ENCODE measurements around the gene OR9Q2.

Gene OR9Q2

GRCh38 chr11:58164990-58165389 is 23.9 kb upstream of the OR9Q2 start:
- no peak for TF ChIP-seq CTCF (conservative IDR thresholded peaks at IDR 0.05; ENCODE audit: low read depth, low read length)
- Histone ChIP-seq H4K20me1 (ENCODE audit: insufficient read depth) (no peaks in the 10 kb centered on the region), H3K4me2 (no peak overlapping the region), H3K27ac (no peak overlapping the region), H3K4me3 (IDR thresholded peaks at IDR 0.05; ENCODE audit: insufficient read depth, low read depth, low read length) (no peak overlapping the region), H3K9ac (no peak overlapping the region), H3K79me2 (ENCODE audit: insufficient read depth, low read depth) (no peaks in the 10 kb centered on the region), H3K4me1 (ENCODE audit: low read depth, poor library complexity, severe bottlenecking) (no peaks in the 10 kb centered on the region), H2AFZ (ENCODE audit: low read depth) (no peak overlapping the region), H3K36me3 (ENCODE audit: insufficient read depth) (no peaks in the 10 kb centered on the region), H3K27me3 (ENCODE audit: insufficient read depth, low read depth) (no peaks in the 10 kb centered on the region)

GRCh38 chr11:58165504-58166106 is 23.3 kb upstream of the OR9Q2 start:
- H3K79me2 ChIP-seq (ENCODE audit: insufficient read depth, low read depth) = no peaks in the 10 kb centered on the region
- no peaks in the 10 kb centered on the region for H4K20me1 ChIP-seq (ENCODE audit: insufficient read depth)
- no peaks in the 10 kb centered on the region for H3K36me3 ChIP-seq (ENCODE audit: insufficient read depth)
- H2AFZ ChIP-seq (ENCODE audit: low read depth) = no peak overlapping the region
- no peaks in the 10 kb centered on the region for H3K4me1 ChIP-seq (ENCODE audit: low read depth, poor library complexity, severe bottlenecking)
- H3K4me2 ChIP-seq = no peak overlapping the region
- TF ChIP-seq CTCF (conservative IDR thresholded peaks at IDR 0.05; ENCODE audit: low read depth, low read length) = no peak
- no peak overlapping the region for H3K9ac ChIP-seq
- no peak overlapping the region for H3K4me3 ChIP-seq (IDR thresholded peaks at IDR 0.05; ENCODE audit: insufficient read depth, low read depth, low read length)
- H3K27me3 ChIP-seq (ENCODE audit: insufficient read depth, low read depth) = no peaks in the 10 kb centered on the region
- no peak overlapping the region for H3K27ac ChIP-seq

GRCh38 chr11:58177409-58178054 is 11.3 kb upstream of the OR9Q2 start:
- H4K20me1 ChIP-seq (ENCODE audit: insufficient read depth) = no peaks in the 10 kb centered on the region
- H3K4me1 ChIP-seq (ENCODE audit: low read depth, poor library complexity, severe bottlenecking) = peaks cover 11% of the 10 kb centered on the region
- H3K36me3 ChIP-seq (ENCODE audit: insufficient read depth) = no peaks in the 10 kb centered on the region
- no peak for TF ChIP-seq CTCF (conservative IDR thresholded peaks at IDR 0.05; ENCODE audit: low read depth, low read length)
- no peaks in the 10 kb centered on the region for H3K79me2 ChIP-seq (ENCODE audit: insufficient read depth, low read depth)
- no peaks in the 10 kb centered on the region for H3K27me3 ChIP-seq (ENCODE audit: insufficient read depth, low read depth)
- H2AFZ ChIP-seq (ENCODE audit: low read depth) = no peak overlapping the region
- H3K27ac ChIP-seq = no peak overlapping the region
- no peak overlapping the region for H3K4me2 ChIP-seq
- no peak overlapping the region for H3K9ac ChIP-seq
- H3K4me3 ChIP-seq (IDR thresholded peaks at IDR 0.05; ENCODE audit: insufficient read depth, low read depth, low read length) = no peak overlapping the region

- H4K20me1 ChIP-seq (ENCODE audit: insufficient read depth) = no peaks in the 10 kb centered on the region
- H3K36me3 ChIP-seq (ENCODE audit: insufficient read depth) = no peaks in the 10 kb centered on the region
- no peak overlapping the region for H3K9ac ChIP-seq
- peaks cover 21% of the 10 kb centered on the region for H3K4me1 ChIP-seq (ENCODE audit: low read depth, poor library complexity, severe bottlenecking)
- no peaks in the 10 kb centered on the region for H3K27me3 ChIP-seq (ENCODE audit: insufficient read depth, low read depth)
- no peaks in the 10 kb centered on the region for H3K79me2 ChIP-seq (ENCODE audit: insufficient read depth, low read depth)
- TF ChIP-seq CTCF (conservative IDR thresholded peaks at IDR 0.05; ENCODE audit: low read depth, low read length) = no peak
- H3K27ac ChIP-seq = no peak overlapping the region
- H2AFZ ChIP-seq (ENCODE audit: low read depth) = no peak overlapping the region
- H3K4me3 ChIP-seq (IDR thresholded peaks at IDR 0.05; ENCODE audit: insufficient read depth, low read depth, low read length) = no peak overlapping the region
- no peak overlapping the region for H3K4me2 ChIP-seq
Observed at GRCh38 chr11:58178444-58178843, 10.4 kb upstream of the OR9Q2 start.
